Measurements from ENCODE around the gene LOXL1. TPM values are rescaled to one million over a fixed set of nuclear protein-coding genes. Genes with fewer than 3 reads are reported as not detected.
A peak's percentile ranks its signal among the peaks of the same experiment; 100 is the strongest.
"Not testable (repeated sequence)": the region's sequence is repeated elsewhere in the genome, so short reads cannot be mapped to it uniquely, and the experiment has no call there.

LOXL1 gene
- total RNA-seq, 2 donors from 2014 or later = 20.5 to 22.5 TPM

DNA sequence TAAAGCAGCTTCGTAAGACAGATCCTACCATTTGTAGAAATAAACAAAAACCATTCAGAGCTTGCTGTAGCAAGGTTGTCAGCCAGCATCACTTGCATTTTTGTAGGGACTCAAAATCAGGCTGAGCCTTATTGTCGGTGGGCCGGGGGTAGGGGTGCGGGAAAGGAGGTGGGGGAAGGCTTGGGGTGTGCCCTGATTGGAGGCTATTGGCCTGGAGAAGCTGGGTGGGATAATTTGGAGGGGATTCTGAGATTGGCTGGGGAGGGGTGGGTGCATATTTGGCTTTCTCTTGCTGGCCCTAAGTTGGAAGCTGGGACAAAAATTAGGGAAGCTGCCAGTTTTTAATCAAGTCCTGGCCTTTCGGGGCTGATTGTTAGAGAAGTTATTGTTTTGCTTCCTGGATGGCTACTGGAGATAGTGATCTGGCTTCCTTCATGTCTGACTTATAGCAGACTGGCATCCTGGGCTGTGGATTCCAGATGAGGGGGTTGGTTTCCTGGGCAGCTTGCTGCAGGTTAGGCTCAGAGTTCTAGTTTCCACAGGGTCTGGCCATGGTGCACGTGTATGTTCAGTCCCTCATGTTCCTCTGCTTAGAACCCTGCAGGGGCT lies 43.0 kb downstream of the LOXL1 start:
- H3K27me3 ChIP-seq (replicated peaks; ENCODE audit: insufficient read depth) = no peaks in the 10 kb centered on the region
- peaks cover 4% of the 10 kb centered on the region for H3K4me1 ChIP-seq (replicated peaks)
- no peaks in the 10 kb centered on the region for H3K9me3 ChIP-seq
- no peak overlapping the region for H3K4me3 ChIP-seq
- H3K36me3 ChIP-seq = no peaks in the 10 kb centered on the region
- TF ChIP-seq POLR2AphosphoS5 (IDR thresholded peaks at IDR 0.05) = no peak
- H3K27ac ChIP-seq = no peak overlapping the region
- WGBS = 85% methylated on average over 6 of the region's 6 CpGs
- DNase-seq (ENCODE audit: low spot score) = no peak
- intact Hi-C loops (cut with DNase I) = no loop called here

- peaks cover 4% of the 10 kb centered on the region for H3K4me1 ChIP-seq (replicated peaks)
- H3K27me3 ChIP-seq (replicated peaks; ENCODE audit: insufficient read depth) = no peaks in the 10 kb centered on the region
- H3K36me3 ChIP-seq = no peaks in the 10 kb centered on the region
- no peaks in the 10 kb centered on the region for H3K9me3 ChIP-seq
- TF ChIP-seq, protein P1, sequence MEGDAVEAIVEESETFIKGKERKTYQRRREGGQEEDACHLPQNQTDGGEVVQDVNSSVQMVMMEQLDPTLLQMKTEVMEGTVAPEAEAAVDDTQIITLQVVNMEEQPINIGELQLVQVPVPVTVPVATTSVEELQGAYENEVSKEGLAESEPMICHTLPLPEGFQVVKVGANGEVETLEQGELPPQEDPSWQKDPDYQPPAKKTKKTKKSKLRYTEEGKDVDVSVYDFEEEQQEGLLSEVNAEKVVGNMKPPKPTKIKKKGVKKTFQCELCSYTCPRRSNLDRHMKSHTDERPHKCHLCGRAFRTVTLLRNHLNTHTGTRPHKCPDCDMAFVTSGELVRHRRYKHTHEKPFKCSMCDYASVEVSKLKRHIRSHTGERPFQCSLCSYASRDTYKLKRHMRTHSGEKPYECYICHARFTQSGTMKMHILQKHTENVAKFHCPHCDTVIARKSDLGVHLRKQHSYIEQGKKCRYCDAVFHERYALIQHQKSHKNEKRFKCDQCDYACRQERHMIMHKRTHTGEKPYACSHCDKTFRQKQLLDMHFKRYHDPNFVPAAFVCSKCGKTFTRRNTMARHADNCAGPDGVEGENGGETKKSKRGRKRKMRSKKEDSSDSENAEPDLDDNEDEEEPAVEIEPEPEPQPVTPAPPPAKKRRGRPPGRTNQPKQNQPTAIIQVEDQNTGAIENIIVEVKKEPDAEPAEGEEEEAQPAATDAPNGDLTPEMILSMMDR (IDR thresholded peaks at IDR 0.05) = peak; percentile 64 to 93 (median 84)
- TF ChIP-seq POLR2AphosphoS5 (IDR thresholded peaks at IDR 0.05) = no peak
- H3K4me3 ChIP-seq = no peak overlapping the region
- H3K27ac ChIP-seq = no peak overlapping the region
- DNase-seq (ENCODE audit: low spot score) = peak; percentile 81
- WGBS = 34% methylated on average over 26 of the region's 26 CpGs
- intact Hi-C loops (cut with DNase I) = loop anchor here (2.0 to 10.0 kb wide), 3 partner anchors 66 to 352 kb away; no protein-coding TSS in a partner anchor
Observed at GRCh38 chr15:73972984-73973682, 46.9 kb downstream of the LOXL1 start.

GRCh38 chr15:73973683-73974200 lies 47.5 kb downstream of the LOXL1 start:
- DNase-seq (ENCODE audit: low spot score); H3K4me1 ChIP-seq (replicated peaks): not testable (repeated sequence)
- WGBS = 76% methylated on average over 30 of the region's 39 CpGs

DNA sequence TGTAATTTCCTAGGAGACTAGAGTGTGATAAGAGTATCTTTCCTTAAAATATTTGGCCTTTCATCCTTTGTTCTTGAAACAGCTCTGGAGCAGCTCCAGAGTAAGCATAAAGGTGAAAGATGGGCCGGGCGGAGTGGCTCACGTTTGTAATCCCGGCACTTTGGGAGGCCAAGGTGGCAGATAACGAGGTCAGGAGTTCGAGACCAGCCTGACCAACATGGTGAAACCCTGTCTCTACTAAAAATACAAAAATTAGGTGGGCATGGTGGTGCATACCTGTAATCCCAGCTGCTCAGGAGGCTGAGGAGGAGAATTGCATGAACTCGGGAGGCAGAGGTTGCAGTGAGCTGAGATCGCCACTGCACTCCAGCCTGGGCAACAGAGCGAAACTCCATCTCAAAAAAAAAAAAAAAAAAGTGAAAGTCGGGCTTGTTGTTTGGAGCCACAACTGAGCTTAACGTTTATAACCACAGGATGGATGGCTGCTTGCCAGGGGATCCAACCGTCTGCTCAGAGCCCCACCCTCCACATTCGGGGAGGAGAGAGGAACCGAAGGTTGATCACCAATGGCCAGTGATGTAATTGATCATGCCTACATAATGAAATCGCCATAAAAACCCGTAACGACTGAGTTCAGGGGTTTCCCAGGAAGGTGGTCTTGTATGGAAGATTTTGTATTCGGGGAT lies 49.3 kb downstream of the LOXL1 start:
- H3K36me3 ChIP-seq; H3K27me3 ChIP-seq (replicated peaks; ENCODE audit: insufficient read depth); H3K27ac ChIP-seq; H3K4me1 ChIP-seq (replicated peaks); H3K9me3 ChIP-seq; DNase-seq (ENCODE audit: low spot score); H3K4me3 ChIP-seq: not testable (repeated sequence)
- 39% methylated on average over 18 of the region's 18 CpGs for WGBS
- intact Hi-C loops (cut with DNase I) = loop anchor here (10.0 kb wide), 2 partner anchors 149 to 349 kb away; no protein-coding TSS in a partner anchor

More at GRCh38 chr15:73973683-73974200, 47.5 kb downstream of the LOXL1 start:
- intact Hi-C loops (cut with DNase I) = loop anchor here (2.0 to 10.0 kb wide), 3 partner anchors 65 to 351 kb away; no protein-coding TSS in a partner anchor
- H3K9me3 ChIP-seq; H3K36me3 ChIP-seq; H3K27ac ChIP-seq; H3K4me3 ChIP-seq; H3K27me3 ChIP-seq (replicated peaks; ENCODE audit: insufficient read depth): not testable (repeated sequence)

GRCh38 chr15:73978896-73979295 lies 52.6 kb downstream of the LOXL1 start:
- H3K36me3 ChIP-seq = no peaks in the 10 kb centered on the region
- intact Hi-C loops (cut with DNase I) = loop anchor here (10.0 kb wide), 2 partner anchors 146 to 346 kb away; no protein-coding TSS in a partner anchor

More at GRCh38 chr15:73978896-73979295, 52.6 kb downstream of the LOXL1 start:
- H3K9me3 ChIP-seq = no peaks in the 10 kb centered on the region
- H3K27me3 ChIP-seq (replicated peaks; ENCODE audit: insufficient read depth) = no peaks in the 10 kb centered on the region
- H3K27ac ChIP-seq = no peak overlapping the region
- H3K4me1 ChIP-seq (replicated peaks) = peaks cover 20% of the 10 kb centered on the region
- no peak for DNase-seq (ENCODE audit: low spot score)
- no peak overlapping the region for H3K4me3 ChIP-seq
- 91% methylated on average over 3 of the region's 3 CpGs for WGBS
- TF ChIP-seq POLR2AphosphoS5 (IDR thresholded peaks at IDR 0.05) (no peak), POLR2A (IDR thresholded peaks at IDR 0.05) (no peak)
- TF ChIP-seq, protein P1 (IDR thresholded peaks at IDR 0.05) = no peak

Measured in prostate gland (tissue), 2 donors.